Activated CD8-positive, alpha-beta memory T cell treated with anti-CD3 and anti-CD28 coated beads, Interleukin-2, amount 10 ng/mL, durations not matched to agents 7 days and 5 days (primary cell): ENCODE results near the gene TMEM225B. TPM values are rescaled to one million over a fixed set of nuclear protein-coding genes. Genes with fewer than 3 reads are reported as not detected.
A peak's percentile ranks its signal among the peaks of the same experiment; 100 is the strongest.

Experiments
- ATAC-seq: fragments of 150-1000 bp; cut with Tn5 transposase; one replicate; pipeline ENCODE4 v1.10.0; 2021; ENCODE audit warnings: moderate library complexity
- CTCF ChIA-PET: fragments of 350-600 bp; sonication (Branson Sonifier 250); formaldehyde crosslinking; loops from one replicate; lab custom pipeline; 2021; ENCODE audit warnings: antibody characterized with exemption; lab: Charles Lee
- DNase-seq: peaks from one replicate; pipeline ENCODE4 v3.0.0-alpha.2; 2020
- H3K27ac Mint-ChIP-seq: one replicate; pipeline ENCODE4 v1.8.0; 2021; ENCODE audit warnings: mild to moderate bottlenecking, mixed read lengths
- H3K27me3 Mint-ChIP-seq: one replicate; pipeline ENCODE4 v1.8.0; 2021; ENCODE audit warnings: mixed read lengths
- H3K36me3 Mint-ChIP-seq: one replicate; pipeline ENCODE4 v1.8.0; 2021; ENCODE audit warnings: mild to moderate bottlenecking, mixed read lengths
- H3K4me1 Mint-ChIP-seq: one replicate; pipeline ENCODE4 v1.8.0; 2021; ENCODE audit warnings: mixed read lengths
- H3K4me3 Mint-ChIP-seq: one replicate; pipeline ENCODE4 v1.8.0; 2021; ENCODE audit warnings: mild to moderate bottlenecking, moderate library complexity, mixed read lengths
- H3K9me3 Mint-ChIP-seq: one replicate; pipeline ENCODE4 v1.8.0; 2022; ENCODE audit warnings: low read depth, mixed read lengths
- total RNA-seq, 2 experiments: library from RNA; stranded (reverse); gene quantifications; one replicate each; pipeline ENCODE4 v1.2.3, GENCODE V29; 2021

Gene TMEM225B
- total RNA-seq, 2 experiments from 2014 or later: 2.3 TPM; not detected in 1

DNA sequence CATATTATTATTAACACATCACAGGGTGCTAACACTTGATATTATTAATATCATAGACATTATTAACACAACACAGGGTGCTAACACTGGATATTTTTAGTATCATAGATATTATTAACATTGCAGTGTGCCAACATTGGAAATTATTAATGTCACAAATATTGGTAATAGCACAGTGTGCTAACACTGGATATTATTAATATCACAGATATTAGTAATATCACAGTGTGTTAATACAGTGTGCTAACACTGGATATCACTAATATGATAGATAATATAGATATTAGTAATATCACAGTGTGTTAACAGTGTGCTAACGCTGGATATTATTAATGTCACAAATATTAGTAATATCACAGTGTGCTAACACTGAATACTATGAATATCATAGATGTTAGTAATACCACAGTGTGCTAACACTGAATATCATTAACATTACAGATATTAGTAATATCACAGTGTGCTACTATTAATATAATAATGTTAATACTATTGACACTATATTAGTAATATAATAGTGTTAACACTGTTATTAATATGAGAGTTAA is 1.6 kb upstream of the TMEM225B start:
- Mint-ChIP-seq H3K4me1 (no peaks in the 10 kb centered on the region), H3K27me3 (no peaks in the 10 kb centered on the region), H3K27ac (no peak overlapping the region), H3K9me3 (no peaks in the 10 kb centered on the region), H3K4me3 (no peak overlapping the region), H3K36me3 (no peaks in the 10 kb centered on the region)
- DNase-seq (no peak), ATAC-seq (no peak)
- CTCF ChIA-PET: no interaction called here

DNA sequence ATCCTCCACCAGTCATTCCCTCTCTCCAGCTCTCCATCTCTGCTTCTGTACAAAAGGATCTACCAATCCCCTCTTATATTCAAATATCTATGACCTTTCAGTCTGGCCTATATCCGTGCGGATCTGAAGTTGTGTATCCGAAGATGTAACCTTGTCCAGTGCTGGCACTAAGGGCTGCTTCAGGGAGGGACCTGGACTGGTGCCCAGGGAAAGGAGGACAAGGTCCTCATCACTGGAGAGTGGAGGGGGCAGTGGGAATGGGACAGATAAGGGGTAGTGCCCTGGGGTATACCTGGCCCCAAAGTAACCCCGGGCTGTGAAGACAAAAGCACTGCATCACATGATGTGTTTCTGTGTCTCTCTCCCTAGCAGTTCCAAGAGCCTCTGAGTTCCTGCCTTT is 1.8 kb downstream of the TMEM225B start:
- no peak for ATAC-seq
- CTCF ChIA-PET: no interaction called here
- Mint-ChIP-seq H3K27me3 (no peaks in the 10 kb centered on the region), H3K4me3 (no peak overlapping the region), H3K27ac (no peak overlapping the region), H3K4me1 (peaks cover 4% of the 10 kb centered on the region), H3K36me3 (no peaks in the 10 kb centered on the region), H3K9me3 (no peaks in the 10 kb centered on the region)
- no peak for DNase-seq

DNA sequence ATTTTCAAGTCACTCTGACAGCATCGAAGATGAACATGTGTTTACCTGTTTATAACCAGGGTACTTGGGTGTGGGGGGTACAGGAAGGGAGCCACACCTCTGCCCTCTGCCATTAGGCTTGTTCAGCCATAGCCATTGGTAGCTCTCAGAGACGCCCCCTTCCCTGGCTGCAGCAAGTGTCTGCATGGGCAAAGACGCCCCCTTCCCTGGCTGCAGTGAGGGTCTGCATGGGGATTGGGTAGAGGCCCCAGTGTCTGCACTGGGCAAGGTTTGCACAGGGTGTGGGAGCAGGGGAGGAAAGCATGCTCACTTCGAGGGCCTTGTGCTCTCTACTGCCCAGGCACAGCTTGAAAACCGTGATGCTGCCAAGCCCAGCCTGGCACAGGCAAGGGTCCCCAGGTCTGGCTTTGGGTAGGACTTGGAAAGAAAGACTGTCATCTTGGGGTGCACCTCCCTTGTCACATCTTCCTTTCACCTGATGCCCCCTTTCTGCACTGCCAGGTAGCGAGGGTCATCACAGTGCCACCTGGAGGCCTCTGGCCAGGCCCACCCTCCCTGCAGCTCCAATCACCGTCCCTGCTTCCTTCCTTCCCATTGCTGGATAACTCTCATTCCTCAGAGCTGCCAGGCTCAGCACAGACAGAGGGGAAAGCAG is 3.7 kb downstream of the TMEM225B start:
- no peaks in the 10 kb centered on the region for H3K36me3 Mint-ChIP-seq
- CTCF ChIA-PET: interaction anchor here (1.1 to 1.5 kb wide), 2 partner anchors 14 to 25 kb away, joined by 3 to 4 read pairs; no protein-coding TSS in a partner anchor
- peaks cover 4% of the 10 kb centered on the region for H3K4me1 Mint-ChIP-seq
- no peaks in the 10 kb centered on the region for H3K9me3 Mint-ChIP-seq
- DNase-seq: no peak
- H3K4me3 Mint-ChIP-seq: no peak overlapping the region
- no peak overlapping the region for H3K27ac Mint-ChIP-seq
- no peak for ATAC-seq
- H3K27me3 Mint-ChIP-seq: no peaks in the 10 kb centered on the region

DNA sequence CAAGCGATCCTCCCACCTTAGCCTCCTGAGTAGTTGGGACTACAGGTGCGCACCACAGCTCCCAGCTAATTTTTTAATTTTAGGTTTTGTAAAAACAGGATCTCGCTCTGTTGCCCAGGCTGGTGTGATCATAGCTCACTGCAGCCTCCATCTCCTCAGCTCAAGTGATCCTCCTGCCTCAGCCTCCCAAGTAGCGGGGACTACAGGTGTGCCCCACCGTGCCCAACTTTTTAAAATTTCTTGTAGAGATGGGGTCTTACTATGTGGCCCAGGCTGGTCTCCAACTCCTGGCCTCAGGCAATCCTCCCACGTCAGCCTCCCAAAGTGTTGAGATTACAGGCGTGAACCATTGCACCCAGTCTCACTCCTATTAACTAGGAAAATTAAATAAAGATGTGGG is 7.5 kb downstream of the TMEM225B start:
- Mint-ChIP-seq H3K27ac (no peak overlapping the region), H3K9me3 (no peaks in the 10 kb centered on the region), H3K4me1 (peaks cover 4% of the 10 kb centered on the region), H3K27me3 (no peaks in the 10 kb centered on the region), H3K4me3 (no peak overlapping the region), H3K36me3 (no peaks in the 10 kb centered on the region)
- CTCF ChIA-PET: no interaction called here
- no peak for DNase-seq
- ATAC-seq: no peak

DNA sequence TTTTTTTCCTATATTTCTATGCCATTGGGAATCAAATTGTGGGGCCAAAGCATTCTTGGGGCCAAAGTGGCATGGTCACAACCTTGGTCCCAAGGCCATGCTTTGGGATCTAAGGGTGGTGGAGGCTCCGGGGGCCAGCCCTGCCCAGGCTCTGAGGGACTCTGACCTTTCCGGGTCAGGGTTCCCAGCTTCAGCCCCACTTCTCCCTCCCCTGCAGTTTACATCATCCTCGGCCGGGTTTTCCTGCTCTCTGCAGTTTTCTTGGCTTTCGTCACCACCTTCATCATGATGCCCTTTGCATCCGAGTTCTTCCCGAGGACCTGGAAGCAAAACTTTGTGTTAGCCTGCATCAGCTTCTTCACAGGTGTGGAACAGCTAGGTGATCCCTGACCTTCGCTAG is 8.5 kb downstream of the TMEM225B start:
- Mint-ChIP-seq H3K4me1 (peaks cover 4% of the 10 kb centered on the region), H3K27ac (no peak overlapping the region), H3K4me3 (no peak overlapping the region), H3K9me3 (no peaks in the 10 kb centered on the region), H3K36me3 (no peaks in the 10 kb centered on the region), H3K27me3 (no peaks in the 10 kb centered on the region)
- DNase-seq (no peak), ATAC-seq (no peak)
- CTCF ChIA-PET: no interaction called here

DNA sequence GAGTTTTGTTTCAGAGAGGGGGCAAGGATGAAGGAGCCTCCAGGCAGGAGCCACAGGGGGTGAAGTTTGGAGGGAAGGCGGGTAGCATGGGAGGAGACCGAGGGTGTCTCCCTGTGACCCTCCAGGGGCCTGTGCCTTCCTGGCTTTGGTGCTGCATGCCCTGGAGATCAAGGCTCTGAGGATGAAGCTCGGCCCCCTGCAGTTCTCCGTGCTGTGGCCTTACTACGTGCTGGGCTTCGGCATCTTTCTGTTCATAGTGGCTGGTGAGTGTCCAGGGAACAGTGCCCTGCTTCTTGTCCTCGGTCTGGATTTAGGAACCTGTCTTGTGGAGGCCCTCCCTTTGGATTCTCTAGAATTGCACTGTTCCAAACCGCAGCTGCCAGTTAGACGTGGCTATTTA is 9.5 kb downstream of the TMEM225B start:
- CTCF ChIA-PET: no interaction called here
- H3K27ac Mint-ChIP-seq: no peak overlapping the region
- H3K4me3 Mint-ChIP-seq: no peak overlapping the region
- no peak for DNase-seq
- no peak for ATAC-seq
- H3K9me3 Mint-ChIP-seq: no peaks in the 10 kb centered on the region
- H3K27me3 Mint-ChIP-seq: no peaks in the 10 kb centered on the region
- no peaks in the 10 kb centered on the region for H3K36me3 Mint-ChIP-seq
- peaks cover 4% of the 10 kb centered on the region for H3K4me1 Mint-ChIP-seq

DNA sequence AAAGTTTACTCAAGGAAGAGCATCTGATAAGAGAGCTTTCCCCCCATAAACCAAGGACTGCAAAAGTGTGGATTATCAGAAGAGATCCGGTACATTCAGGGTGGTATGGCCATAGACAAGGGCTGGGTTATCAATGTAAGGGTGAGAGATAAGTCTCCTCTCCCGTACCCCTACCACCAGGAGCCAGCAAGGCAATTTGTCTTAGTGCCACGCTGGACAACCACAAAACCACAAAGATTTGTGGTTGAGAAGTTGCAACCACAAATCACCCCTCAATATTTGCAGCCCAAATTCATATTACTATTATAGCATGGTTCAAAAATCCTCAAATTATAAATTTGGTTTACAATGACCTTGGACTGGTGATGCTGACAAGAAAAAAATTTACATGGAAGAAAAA is 16.4 kb downstream of the TMEM225B start:
- CTCF ChIA-PET: interaction anchor here (0.6 kb wide), 1 partner anchor 10 kb away, joined by 3 read pairs; no protein-coding TSS in a partner anchor
- Mint-ChIP-seq H3K4me3 (no peak overlapping the region), H3K36me3 (peaks cover 16% of the 10 kb centered on the region), H3K9me3 (no peaks in the 10 kb centered on the region), H3K27ac (peak overlapping the region; percentile 35), H3K4me1 (peaks cover 39% of the 10 kb centered on the region), H3K27me3 (no peaks in the 10 kb centered on the region)
- DNase-seq (no peak), ATAC-seq (no peak)

DNA sequence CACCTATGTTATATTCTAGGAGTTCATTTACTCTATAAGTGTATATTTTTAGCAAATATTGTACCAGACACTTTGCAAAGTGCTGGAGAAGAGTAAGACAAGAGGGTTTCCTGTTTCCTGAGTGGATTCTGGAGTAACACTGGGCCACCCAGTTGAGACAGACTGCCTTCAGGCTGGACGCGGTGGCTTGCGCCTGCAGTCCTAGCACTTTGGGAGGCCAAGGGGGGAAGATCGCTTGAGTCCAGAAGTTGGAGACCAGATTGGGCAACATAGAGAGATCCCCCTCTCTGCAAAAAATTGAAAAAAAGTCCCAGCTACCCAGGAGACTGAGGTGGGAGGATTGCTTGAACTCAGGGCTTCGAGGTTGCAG is 17.9 kb downstream of the TMEM225B start:
- peak overlapping the region; percentile 94 for H3K27ac Mint-ChIP-seq
- H3K36me3 Mint-ChIP-seq: peaks cover 28% of the 10 kb centered on the region
- H3K9me3 Mint-ChIP-seq: no peaks in the 10 kb centered on the region
- DNase-seq: no peak
- H3K4me3 Mint-ChIP-seq: peak overlapping the region; percentile 90
- no peaks in the 10 kb centered on the region for H3K27me3 Mint-ChIP-seq
- ATAC-seq: no peak
- CTCF ChIA-PET: interaction anchor here (0.6 to 2.1 kb wide), 7 partner anchors 8 to 1745 kb away, joined by 3 to 10 read pairs (median 3); partner anchors contain the start of genes FAM200A and TMEM225B
- H3K4me1 Mint-ChIP-seq: peaks cover 46% of the 10 kb centered on the region

DNA sequence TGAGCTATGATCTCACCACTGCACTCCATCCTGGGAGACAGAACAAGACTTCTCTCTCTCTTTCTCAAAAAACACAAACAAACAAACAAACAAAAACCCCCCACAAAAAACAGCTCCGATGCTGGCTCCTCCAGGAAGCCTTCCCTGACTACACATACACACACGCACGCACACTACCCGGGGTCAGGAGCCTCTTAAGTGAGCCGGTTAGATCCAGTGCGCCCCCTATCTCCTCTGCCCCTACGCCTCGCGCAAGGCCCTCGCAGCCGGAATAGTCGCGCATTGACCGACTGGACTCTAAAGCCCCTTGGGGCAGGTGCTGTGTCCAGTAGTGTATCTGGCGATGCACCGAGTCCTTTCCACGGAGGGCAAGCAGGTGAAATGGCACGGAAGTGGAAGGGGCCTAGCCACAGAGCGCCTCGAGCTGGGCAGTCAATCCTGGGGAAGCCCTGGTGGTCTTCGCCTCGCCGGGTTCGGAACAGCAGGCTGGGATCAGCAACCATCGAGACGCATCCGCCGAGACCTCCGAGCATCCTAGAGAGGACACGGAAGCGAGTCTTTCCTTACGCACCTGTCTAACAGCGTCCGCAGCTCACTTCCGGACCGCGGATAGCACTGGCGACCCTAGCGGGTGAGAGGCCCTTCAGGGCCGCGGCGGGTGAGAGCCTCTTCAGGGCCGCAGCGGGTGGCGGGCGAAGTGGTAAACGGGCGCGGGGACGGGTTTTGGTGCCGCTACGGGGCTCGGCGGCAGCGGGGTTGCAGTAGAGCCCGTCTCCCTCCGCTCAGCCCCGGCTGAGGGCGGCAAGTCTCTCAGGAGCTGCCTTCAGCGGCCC is 18.5 kb downstream of the TMEM225B start, which contains the start of gene ZSCAN25:
Gene ZSCAN25, plus strand, starts transcription at position 588 of the 833 bp plus-strand sequence. CDS start 2,661 bp downstream, outside the sequence.
- CTCF ChIA-PET: interaction anchor here (0.6 to 2.1 kb wide), 10 partner anchors 7 to 1745 kb away, joined by 3 to 10 read pairs (median 3); partner anchors contain the start of genes FAM200A and TMEM225B
- peak within 1 kb of the TSS; percentile 90 for H3K4me3 Mint-ChIP-seq
- peaks cover 33% of the 10 kb centered on the region for H3K36me3 Mint-ChIP-seq
- no peaks in the 10 kb centered on the region for H3K9me3 Mint-ChIP-seq
- no peaks in the 10 kb centered on the region for H3K27me3 Mint-ChIP-seq
- peaks cover 51% of the 10 kb centered on the region for H3K4me1 Mint-ChIP-seq
- ATAC-seq (peak; percentile 94), DNase-seq (peak; percentile 94)
- peak within 1 kb of the TSS; percentile 94 for H3K27ac Mint-ChIP-seq

DNA sequence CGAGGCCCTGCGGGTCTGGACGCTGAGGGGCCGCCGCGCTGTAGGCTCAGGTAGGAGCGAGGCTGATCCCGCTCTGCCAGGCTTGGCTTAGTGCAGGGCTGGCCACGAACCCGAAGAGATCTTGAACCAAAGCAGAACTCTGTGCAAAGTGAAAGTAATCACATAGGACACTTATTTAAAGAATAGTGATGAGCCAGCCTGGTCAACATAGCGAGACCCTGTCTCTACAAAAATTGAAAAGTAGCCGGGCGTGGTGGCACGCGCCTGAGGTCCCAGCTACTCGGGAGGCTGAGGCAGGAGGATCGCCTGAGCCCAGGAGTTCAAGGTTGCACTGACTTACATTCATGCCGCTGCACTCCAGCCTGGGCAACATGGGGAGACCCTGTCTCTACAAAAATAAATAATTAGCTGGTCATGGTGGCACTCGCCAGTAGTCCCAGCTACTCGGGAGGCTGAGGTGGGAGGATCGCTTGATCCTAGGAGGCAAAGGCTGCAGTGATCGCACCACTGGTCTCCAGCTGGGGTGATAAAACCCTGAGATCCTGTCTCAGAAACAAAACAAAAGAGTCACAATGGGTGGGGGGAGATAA is 19.2 kb downstream of the TMEM225B start:
- peaks cover 54% of the 10 kb centered on the region for H3K4me1 Mint-ChIP-seq
- CTCF ChIA-PET: interaction anchor here (0.9 to 2.1 kb wide), 5 partner anchors 14 to 375 kb away, joined by 3 to 7 read pairs (median 3); partner anchors contain the start of gene TMEM225B
- DNase-seq (no peak), ATAC-seq (no peak)
- peaks cover 38% of the 10 kb centered on the region for H3K36me3 Mint-ChIP-seq
- no peaks in the 10 kb centered on the region for H3K9me3 Mint-ChIP-seq
- H3K27me3 Mint-ChIP-seq: no peaks in the 10 kb centered on the region
- H3K4me3 Mint-ChIP-seq: peak overlapping the region; percentile 90
- peak overlapping the region; percentile 94 for H3K27ac Mint-ChIP-seq

DNA sequence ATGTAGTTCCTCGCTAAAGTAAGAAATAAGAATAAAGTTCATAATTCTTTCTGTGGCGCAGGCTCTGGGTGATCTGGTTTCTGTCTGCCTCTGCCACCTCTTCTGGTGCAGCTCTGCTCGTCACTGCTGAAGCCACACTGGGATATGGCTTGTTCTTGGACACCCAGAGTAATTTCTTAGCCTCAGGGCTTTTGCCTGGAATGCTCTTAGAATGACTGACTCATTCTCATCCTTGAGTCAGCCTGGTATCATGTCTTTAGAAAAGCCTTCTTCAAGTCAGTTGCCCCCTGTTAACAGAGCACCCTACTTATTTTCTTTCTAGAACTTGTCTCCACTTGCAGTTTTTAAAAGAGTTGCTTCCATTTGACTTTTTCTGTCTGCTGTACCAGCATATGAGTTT is 20.7 kb downstream of the TMEM225B start:
- peak overlapping the region; percentile 90 for H3K4me3 Mint-ChIP-seq
- H3K9me3 Mint-ChIP-seq: no peaks in the 10 kb centered on the region
- H3K27me3 Mint-ChIP-seq: no peaks in the 10 kb centered on the region
- H3K27ac Mint-ChIP-seq: peak overlapping the region; percentile 94
- peaks cover 68% of the 10 kb centered on the region for H3K4me1 Mint-ChIP-seq
- DNase-seq (no peak), ATAC-seq (no peak)
- peaks cover 46% of the 10 kb centered on the region for H3K36me3 Mint-ChIP-seq
- CTCF ChIA-PET: no interaction called here

DNA sequence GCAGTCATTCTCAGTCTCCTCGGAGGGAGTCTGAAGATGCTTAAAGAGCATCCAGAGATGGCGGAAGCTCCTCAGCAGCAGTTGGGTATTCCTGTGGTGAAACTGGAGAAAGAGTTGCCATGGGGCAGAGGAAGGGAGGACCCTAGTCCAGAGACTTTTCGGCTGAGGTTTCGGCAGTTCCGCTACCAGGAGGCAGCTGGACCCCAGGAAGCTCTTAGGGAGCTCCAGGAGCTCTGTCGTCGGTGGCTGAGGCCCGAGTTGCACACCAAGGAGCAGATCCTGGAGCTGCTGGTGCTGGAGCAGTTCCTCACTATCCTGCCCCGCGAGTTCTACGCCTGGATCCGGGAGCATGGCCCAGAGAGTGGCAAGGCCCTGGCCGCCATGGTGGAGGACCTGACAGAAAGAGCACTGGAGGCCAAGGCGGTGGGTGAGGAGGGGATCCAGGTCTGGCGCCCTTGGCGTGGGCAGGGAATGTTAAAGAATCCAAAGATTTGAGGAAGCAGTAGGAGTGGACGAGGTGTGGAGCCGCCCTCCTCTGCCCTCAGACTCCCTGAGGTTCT is 21.6 kb downstream of the TMEM225B start:
- Mint-ChIP-seq H3K9me3 (no peaks in the 10 kb centered on the region), H3K4me1 (peaks cover 73% of the 10 kb centered on the region), H3K36me3 (peaks cover 56% of the 10 kb centered on the region), H3K27me3 (no peaks in the 10 kb centered on the region), H3K27ac (no peak overlapping the region), H3K4me3 (no peak overlapping the region)
- no peak for ATAC-seq
- DNase-seq: no peak
- CTCF ChIA-PET: no interaction called here

DNA sequence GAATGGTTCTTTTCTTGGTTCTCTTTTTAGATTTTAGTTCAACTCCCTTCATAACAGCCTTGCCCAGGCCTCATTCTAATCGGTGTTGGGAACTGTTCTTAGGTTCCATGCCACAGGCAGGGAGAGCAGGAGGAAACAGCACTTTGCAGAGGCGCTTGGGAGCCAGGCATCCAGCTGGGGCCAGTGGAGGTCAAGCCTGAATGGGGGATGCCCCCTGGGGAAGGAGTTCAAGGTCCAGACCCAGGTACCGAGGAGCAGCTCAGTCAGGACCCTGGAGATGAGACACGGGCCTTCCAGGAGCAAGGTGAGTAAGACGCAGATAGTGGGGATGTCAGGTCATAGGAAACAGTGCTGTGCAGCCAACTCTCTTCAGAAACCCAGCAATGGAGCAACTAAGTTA is 23.2 kb downstream of the TMEM225B start:
- Mint-ChIP-seq H3K4me3 (no peak overlapping the region), H3K9me3 (no peaks in the 10 kb centered on the region), H3K27me3 (no peaks in the 10 kb centered on the region), H3K27ac (peak overlapping the region; percentile 66), H3K36me3 (peaks cover 72% of the 10 kb centered on the region), H3K4me1 (peaks cover 79% of the 10 kb centered on the region)
- CTCF ChIA-PET: no interaction called here
- ATAC-seq (no peak), DNase-seq (no peak)
